WI38 (cell line): Measurements from ENCODE around the gene CDK6.
"Not testable (repeated sequence)": the region's sequence is repeated elsewhere in the genome, so short reads cannot be mapped to it uniquely, and the experiment has no call there.

ENCODE experiments used
- H3K4me3 ChIP-seq: 2 replicates; pipeline ENCODE4 v1.5.1; 2011; ENCODE audit warnings: low read depth, mild to moderate bottlenecking, control low read depth, low read length
- CTCF ChIP-seq: IDR thresholded peaks from 2 replicates; pipeline ENCODE4 v1.5.1; 2012; ENCODE audit warnings: low read depth, mild to moderate bottlenecking, control low read depth, low read length

Gene CDK6

GRCh38 chr7:92750946-92751345, 85.4 kb downstream of the CDK6 start:
- H3K4me3 ChIP-seq: no peak overlapping the region
- no peak for TF ChIP-seq CTCF

- H3K4me3 ChIP-seq: no peak overlapping the region
- TF ChIP-seq CTCF: no peak
Observed at GRCh38 chr7:92750447-92750839, 85.9 kb downstream of the CDK6 start.

DNA sequence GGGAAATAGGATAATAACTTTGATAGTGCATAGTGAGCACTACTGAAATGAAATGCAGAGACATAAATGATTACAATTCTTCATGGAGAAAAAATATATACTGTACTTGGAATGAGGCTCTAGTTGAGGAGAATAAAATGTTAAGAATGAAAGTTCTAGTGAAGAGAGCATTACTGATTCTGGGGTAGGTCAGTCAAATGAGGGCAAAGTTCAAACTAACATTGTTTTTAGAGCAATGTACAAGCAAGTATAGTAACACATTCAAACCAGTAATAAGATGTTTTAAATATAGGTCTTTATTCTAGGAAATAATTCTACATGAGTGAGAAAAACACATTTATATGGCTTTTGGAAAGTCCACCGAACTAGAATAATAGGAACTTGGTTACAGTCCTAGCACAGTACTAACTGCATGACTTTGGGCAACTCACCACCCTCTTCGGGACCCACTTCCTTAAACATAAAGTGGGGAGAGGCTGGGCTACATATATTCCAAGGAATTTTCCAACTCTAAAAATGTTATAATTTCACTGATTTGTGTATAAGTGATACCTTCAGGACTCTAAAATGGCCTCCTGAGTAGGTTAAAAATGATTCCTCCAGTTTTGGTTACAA, 86.4 kb downstream of the CDK6 start:
- no peak for TF ChIP-seq CTCF
- H3K4me3 ChIP-seq: no peak overlapping the region

DNA sequence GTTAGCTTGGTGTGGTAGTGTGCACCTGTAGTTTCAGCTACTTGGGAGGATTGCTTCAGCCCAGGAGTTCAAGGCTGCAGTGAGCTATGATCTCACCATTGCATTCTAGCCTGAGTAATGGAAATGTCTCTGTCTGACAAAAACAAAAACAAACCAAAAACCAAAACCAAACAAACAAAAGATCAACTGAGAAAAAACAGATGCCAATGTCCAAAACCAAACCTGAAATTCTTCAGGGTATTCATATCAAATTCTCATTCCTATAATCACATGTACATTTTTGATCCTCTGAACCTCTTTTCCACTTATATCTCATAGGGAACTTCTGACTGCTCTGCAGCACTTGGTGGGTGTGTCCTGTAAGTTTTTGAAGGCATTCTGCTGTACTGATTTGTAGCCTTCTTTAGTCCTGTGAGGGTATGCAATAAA, 87.0 kb downstream of the CDK6 start:
- TF ChIP-seq CTCF: no peak
- H3K4me3 ChIP-seq: no peak overlapping the region

GRCh38 chr7:92748495-92748894, 87.9 kb downstream of the CDK6 start:
- H3K4me3 ChIP-seq: no peak overlapping the region
- TF ChIP-seq CTCF: no peak

DNA sequence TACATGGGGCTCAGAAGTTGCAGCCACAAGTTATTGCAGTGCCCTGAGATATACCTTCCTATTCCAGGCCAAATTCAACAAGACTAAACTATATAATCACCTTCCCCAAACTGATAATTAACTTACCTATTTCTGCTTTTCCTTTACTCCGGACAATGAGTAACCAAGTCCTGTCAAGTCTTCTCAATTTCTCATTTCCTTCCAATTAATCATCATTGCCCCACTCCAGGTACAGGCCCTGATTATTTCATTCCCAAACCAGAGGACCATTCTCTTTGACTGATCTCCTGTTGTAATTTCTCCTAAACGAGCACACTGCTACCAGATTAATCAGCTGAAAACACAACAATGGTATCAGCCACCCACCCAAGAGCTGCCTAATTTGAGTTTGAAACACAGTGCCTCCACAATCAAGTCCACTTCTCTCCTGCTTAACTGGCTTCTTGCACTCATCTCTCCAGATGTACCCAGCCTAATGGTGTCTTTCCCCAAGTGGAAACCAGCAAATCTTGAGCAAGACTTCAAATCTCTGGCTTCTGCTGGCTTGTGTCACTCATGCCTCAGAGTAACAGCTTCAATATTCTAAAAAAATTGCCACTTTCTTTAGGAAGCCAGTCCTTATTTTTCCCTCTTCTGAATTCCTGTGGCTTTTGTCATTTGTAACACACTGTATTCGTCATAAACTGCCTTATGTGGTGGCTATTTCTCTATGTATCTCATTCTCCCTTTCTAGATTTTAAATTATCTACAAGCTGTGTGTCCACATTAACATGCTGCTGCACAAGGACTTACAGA, 89.1 kb downstream of the CDK6 start:
- no peak for TF ChIP-seq CTCF

GRCh38 chr7:92745241-92745640, 91.1 kb downstream of the CDK6 start:
- TF ChIP-seq CTCF: no peak
- H3K4me3 ChIP-seq: no peak overlapping the region

More for the DNA sequence above, 89.1 kb downstream of the CDK6 start:
- H3K4me3 ChIP-seq: no peak overlapping the region

DNA sequence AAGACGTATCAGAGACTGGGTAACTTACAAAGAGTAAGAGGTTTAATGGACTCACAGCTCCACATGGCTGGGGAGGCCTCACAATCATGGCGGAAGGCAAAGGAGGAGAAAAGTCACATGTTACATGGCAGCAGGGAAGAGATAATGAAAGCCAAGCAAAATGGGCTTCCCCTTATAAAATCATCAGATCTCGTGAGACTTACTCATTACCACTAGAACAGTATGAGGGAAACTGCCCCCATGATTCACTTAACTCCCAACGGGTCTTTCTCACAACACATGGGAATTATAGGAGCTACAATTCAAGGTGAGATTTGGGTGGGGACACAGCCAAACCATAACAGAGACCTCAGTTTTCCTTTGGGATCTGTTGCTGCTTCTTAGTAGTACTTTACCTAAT, 92.2 kb downstream of the CDK6 start:
- H3K4me3 ChIP-seq: not testable (repeated sequence)
